Activated naive CD8-positive, alpha-beta T cell treated with anti-CD3 and anti-CD28 coated beads, Interleukin-2, amount 50 U/mL, for 16 hours (primary cell): ENCODE data around the gene ATXN3L.

Source experiments
- DNase-seq: peaks from one replicate; pipeline ENCODE4 v3.0.0-alpha.2; 2020; ENCODE audit warnings: low read depth, low spot score

The ATXN3L gene

GRCh38 chrX:13319953-13320352 is at the start of gene ATXN3L:
TSS of gene ATXN3L (minus strand) at chrX:13320053. CDS start at chrX:13319934, 119 bp downstream.
- DNase-seq: no peak

GRCh38 chrX:13369256-13370030 is 49.6 kb upstream of the ATXN3L start:
- no peak for DNase-seq

GRCh38 chrX:13367950-13368349 is 48.1 kb upstream of the ATXN3L start:
- no peak for DNase-seq

DNA sequence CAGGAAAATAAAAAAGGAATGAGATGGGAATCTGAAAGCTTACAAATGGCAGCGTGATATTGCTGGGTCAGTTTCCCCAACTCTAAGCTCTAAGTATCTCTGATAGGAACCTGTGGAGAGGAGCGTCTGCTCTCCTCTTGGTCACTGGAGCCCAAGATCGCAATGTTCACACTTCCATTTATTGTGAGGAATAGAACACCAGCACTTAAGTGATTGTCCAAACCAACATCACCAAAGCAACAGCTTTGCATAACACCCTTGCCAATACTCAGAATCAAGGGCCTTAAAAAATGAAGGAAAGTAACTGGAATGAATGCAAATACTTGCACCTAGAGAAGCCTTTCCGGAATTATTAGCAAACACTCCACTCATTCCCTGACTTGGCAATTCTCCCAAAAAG is 46.8 kb upstream of the ATXN3L start:
- DNase-seq: no peak

- no peak for DNase-seq
Observed at GRCh38 chrX:13365161-13365560, 45.3 kb upstream of the ATXN3L start.

DNA sequence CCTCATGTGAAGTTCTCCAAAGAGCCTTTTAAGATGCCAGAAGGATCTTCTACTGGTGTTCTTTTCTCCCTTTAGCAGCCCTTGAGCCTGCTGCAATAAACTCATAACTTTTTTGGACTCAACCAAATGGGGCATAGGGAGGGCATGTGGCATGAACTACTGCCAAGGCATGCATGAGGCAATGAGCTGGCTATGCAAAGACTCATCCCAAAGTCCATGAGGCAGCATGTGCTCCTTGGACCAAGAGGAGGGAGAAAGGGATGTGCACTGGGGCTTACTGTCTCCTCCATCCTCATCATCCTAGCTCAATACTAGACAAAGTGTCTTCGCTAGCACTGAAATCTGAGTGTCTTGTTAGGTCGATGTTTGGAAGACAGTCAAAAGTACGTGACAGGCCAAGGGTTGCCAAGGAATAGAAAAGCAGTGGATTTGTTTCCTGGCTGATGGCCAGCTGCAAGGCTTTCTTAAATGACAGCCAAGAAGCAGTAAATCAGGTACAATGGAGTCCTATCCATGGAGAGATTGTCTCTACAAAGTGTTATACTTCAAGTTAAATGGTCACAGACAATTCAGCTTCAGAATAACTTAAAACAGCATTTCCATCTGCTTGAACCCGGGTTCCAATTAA is 44.5 kb upstream of the ATXN3L start:
- DNase-seq: no peak

DNA sequence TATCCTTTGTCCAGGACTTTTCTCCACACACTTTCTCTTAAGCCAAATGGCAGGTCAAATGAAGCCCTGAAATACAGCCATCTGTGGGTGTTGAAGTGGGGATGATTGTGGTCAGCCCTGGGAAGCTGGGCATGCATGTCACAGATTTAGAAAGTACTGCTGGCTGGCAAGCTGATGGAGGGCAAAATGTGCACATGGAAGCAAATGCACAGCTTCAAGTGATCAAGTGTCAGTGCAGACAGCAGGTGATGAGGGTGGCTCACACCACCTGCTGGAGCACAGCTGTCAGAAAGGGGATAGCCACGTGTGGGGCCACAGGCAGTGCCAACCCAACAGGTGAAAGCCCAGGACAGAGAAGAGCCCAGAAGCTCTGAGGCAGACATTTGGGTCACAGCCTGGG is 40.3 kb upstream of the ATXN3L start:
- no peak for DNase-seq

DNA sequence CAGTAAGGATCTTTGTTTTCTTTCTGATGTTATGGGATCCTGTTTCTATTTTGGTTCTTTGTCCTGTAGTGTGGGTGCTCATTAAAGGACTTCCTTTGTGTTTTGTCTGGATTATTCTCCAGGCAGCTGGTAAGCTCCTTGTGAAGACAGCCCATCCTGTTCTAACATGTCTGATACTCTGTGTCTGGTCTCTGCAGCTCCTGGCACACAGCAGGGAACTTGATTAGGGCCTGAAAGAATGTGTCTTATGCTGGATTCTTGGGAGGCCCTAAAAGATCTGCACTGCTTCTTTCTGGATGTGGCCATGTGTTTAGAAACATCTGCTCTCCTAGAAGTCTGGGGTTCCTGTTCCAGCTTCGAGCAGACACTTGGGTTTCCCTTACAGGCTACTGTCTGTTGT is 38.1 kb upstream of the ATXN3L start:
- no peak for DNase-seq

DNA sequence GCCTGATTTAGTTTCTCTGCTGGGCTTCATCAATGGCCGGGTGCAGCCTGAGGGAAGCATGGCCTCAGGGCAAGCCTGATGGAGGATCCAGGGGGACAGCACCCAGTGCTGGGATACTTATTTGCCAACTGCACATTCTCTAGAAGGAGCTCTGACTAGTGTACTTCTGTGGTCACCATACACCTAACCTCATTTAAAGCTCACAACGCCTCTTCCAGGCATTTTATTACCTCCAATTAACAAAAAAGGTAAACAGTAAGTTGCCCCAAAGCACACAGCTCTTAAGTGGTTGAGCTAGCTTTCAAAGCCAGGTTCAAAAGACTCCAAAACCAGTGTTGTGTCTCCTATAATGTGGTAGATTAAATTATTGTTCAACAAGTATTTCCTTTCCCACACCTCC is 26.8 kb upstream of the ATXN3L start:
- DNase-seq: no peak

GRCh38 chrX:13345438-13345837 is 25.6 kb upstream of the ATXN3L start:
- no peak for DNase-seq

- no peak for DNase-seq
Observed at GRCh38 chrX:13345037-13345436, 25.2 kb upstream of the ATXN3L start.

GRCh38 chrX:13341491-13342101 is 21.7 kb upstream of the ATXN3L start:
- DNase-seq: no peak

DNA sequence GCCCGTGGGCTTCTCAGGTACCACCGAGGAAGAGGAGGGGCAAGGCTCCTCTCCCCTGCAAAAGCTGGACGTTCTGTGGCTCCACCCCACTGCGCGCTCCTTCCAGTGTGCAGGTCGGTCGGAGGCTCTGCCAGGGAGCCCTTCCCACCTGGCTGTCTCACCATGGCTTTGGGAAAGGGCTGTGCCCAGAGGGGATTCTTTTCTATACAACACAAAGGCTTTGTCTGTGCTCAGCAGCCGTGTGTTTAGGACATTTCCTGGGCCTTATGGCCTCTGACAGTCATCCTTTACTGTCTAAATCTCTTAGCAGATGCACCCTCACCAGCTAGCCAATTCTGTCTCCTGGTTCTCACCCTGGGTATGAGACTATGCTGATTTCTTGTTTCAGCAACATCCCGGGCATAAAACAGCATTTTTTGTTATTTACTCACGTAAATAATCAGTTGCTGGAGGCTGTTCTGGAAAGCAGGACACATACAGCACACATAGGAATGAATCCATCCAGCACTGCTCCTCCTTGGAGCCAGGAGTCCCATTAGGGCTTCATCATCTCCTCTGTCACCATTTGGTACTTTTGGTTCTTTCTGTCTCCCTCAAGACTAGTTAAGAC is 20.4 kb upstream of the ATXN3L start:
- DNase-seq: no peak

- no peak for DNase-seq
Observed at GRCh38 chrX:13339607-13340006, 19.8 kb upstream of the ATXN3L start.

DNA sequence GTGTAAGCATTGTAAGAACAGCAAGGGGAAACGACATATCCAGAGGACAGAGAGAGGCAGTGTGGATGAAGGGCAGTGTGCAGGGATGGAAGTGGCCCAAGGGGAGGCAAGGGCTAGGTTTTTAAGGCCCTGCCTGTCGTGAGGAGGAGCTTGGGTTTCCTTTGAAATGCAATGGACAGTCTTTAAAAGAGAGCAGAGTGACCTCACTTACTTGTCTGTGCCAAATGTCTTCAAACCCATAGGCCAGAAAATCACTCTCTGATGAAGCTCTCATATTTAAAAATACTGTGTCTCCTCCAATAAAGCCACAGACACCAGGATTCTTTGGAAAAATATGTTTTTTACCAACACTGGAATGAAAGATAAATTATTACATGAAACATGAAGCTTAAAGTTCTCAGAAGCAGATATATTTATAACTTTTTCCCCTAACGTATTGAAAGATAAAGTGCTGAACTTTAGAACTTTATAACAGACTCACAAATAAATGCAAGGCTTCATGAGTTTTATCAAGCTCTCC is 19.2 kb upstream of the ATXN3L start:
- no peak for DNase-seq

DNA sequence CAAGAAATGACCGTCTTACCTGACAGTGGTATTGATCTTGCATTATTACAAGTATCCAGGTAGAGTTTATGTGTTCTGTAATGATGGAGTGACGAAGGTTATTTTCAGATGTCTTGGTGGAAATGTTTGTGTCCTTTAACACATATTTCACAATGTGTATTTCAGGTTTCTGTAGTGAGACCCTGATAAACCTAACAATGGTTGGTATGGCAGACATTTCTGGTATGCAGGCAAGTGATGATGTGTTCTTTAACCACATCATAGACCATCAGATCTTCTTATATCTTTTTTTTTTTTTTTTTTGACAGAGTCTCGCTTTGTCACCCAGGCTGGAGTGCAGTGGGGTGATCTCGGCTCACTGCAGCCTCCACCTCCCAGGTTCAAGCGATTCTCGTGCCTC is 14.6 kb upstream of the ATXN3L start:
- DNase-seq: no peak

GRCh38 chrX:13330446-13330845 is 10.6 kb upstream of the ATXN3L start:
- DNase-seq: no peak

GRCh38 chrX:13327666-13328065 is 7.8 kb upstream of the ATXN3L start:
- no peak for DNase-seq

- DNase-seq: no peak
Observed at GRCh38 chrX:13323241-13323640, 3.4 kb upstream of the ATXN3L start.

- DNase-seq: no peak
Observed at GRCh38 chrX:13317366-13317765, 2.5 kb downstream of the ATXN3L start.

GRCh38 chrX:13311560-13311959 is 8.3 kb downstream of the ATXN3L start:
- DNase-seq: no peak

DNA sequence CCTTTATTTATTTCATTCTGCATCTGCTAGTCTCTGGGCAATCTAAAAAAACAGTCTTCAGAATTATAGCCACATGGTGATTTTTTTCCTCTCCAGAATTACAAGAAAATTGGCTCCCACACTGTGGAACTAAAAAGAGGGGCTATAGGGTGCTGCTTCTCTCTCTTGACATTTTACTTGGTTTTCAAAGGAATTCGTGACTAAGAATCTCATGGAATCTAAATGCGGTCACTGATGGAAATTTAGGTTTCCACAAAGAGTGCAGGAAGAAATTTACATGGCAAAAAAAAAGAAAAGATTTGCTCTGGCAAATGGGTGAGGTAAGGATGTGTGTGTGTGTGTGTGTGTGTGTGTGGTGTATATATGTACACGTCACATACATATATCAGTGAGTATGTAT is 10.2 kb downstream of the ATXN3L start:
- no peak for DNase-seq
